GM18526 (cell line): Measurements from ENCODE around the gene GSN.
A peak's percentile ranks its signal among the peaks of the same experiment; 100 is the strongest.

Source experiments
- POLR2A ChIP-seq: IDR thresholded peaks from 3 replicates; pipeline ENCODE4 v1.6.1; 2011; ENCODE audit not compliant: insufficient read length; ENCODE audit errors: extremely low read depth

GSN gene

DNA sequence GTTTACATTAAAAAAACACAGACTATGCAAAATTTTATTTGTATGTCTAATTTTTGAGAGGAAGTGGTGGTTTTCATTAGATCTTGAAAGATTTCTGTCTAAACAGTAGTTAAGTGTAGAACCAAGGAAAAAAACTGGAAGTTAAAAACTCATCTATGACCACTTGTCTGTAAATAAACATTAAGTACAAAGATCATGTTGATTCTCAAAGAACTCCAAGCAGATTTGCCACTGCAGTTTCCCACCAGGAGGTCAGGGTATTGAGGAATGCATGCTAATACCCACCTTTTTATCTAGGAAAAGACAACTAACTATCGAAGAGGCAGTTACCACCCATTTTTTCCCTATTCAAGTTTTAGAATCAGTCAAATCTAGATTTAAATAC, 100.2 kb downstream of the GSN start:
- no peak for TF ChIP-seq POLR2A

DNA sequence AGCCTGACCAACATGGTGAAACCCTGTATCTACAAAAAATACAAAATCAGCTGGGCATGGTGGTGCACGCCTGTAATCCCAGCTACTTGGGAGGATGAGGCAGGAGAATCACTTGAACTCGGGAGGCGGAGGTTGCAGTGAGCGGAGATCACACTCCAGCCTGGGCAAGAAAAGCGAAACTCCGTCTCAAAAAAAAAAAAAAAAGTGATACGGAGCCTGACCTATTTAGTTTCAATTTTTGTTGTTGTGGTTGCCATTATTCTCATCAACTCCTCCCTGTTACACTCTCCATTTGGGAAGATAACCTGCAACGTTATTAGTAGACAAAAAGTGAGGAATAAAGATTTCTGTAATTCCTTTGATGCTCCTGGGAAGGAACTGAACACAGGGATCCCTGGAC, 100.8 kb downstream of the GSN start:
- no peak for TF ChIP-seq POLR2A

DNA sequence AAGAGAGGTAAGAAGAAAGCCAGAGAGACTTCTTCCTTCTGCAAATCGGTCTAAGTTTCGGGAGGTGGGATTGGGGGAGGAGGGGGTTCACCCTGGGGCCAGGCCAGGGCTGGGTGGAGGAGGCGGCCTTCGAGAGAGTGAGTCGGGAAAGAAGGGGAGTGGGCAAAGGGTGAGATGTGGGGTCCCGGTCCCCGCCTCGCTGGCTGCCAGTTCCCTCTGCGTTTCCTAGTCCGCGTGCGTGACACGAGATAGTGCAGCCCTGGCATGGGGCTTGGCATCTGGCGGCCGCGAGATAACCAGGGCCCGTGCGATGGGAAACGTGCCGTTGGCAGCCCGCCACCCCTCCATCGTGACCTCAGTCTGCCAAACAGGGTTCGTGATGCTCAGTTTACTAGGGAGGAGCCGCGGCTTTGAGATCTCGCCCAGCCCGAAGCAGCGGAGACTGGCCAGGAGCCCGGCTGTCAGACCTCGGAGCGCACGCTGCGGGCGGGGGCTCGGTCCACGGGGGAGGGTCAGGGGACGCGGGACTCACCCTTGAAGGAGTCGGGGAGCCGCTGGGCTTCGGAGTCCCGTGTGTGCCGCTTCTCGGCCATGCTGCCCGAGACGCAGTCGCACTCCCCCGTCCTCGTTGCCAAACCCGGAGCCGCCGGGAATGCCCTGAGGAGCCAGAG, 101.8 kb downstream of the GSN start, which contains the start of gene STOM:
STOM (minus strand) TSS at position 656 of the 671 bp plus-strand sequence; CDS start at position 593, 63 bp downstream.
- peak; percentile 77 for TF ChIP-seq POLR2A

DNA sequence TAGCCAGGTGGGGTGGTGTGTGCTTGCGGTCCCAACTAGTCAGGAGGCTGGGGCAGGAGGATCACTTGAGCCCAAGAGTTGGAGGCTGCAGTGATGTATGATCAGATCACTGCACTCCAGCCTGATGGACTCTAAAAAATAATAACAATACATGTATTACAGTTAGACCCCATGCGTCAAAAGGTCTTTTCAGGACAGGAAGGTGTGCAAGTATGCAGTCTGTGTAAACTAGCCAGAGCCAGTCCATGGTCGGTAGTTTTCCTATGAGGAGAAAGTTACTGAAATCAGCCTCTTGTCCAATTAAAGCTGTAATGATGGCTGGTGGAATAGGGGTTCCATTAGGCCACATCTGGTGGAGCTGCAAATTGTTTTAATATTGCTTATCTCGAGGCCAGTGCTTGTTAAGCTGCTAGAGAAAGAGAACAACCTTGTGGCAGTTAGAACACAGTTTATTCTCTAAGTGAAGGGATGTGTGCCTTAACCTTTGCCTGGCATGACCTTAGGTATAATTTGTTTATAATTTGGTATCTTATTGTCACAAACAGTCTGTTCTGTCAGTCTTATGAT, 103.6 kb downstream of the GSN start:
- no peak for TF ChIP-seq POLR2A

DNA sequence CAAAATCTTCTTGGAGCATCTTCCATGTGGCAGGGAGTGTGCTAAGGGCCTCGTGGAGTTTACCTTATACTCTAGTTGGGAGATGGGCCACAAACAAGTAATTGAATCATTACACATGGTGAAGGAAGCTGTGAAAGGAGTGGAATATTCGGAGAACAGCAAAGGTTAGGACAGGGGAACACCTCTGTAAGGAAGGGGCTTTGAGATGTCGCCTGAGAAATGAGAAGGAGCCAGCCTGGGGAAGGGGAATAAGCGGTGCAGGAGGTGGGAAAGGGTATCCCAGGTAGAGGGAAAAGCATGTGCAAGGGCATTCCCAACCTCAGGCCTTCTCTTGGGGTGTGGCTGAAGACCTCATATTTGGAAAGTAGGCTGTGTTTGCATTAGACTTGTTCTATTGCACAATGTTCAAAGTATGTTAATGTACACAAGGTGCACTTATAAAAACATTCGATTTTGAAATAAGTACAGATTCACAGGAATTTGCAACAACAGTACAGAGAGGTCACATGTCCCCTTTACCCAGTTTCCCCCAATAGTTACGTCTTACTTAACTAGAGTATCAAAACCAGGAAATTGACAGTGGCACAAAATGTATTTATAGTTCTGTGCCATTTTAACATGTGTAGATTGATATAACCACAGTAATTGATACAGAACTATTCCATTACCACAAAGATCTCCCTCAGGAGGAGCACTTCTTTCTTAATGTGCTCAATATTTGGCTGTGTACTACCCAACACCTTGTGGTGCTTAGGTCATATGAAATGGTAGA, 104.5 kb downstream of the GSN start:
- TF ChIP-seq POLR2A = no peak

DNA sequence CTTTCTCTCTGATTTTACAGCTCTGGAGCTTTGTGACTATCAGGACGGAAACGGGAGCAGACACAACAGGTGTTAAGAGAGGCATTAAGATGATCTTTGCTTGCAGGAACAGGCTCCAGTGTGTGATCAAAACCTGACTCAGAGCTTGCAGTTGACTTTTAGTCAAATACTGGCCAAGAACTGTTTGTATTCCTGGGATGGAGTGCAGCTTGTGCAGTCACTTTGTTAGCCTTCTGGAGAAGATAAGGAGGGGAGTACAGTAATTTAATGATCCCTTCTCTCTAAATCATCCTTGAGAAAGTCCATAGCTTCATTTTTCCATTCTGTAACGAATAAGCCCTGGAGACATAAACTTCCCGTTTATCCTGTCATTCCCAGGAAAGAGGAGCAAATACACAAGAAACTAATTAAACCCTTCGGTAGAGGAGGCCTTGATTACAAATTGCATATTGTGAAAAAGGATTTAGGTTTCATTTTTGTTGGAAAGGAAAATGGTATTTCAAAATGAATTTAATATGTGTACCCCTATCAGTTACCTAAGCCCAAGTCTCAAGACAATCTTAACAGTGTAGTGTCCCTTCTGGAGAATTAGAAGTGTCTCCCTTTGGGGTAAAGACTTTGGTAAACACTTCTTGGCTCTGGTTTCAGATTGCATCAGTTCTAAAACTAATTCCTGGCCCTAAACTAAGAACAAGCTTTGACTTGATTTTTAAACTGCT, 105.2 kb downstream of the GSN start:
- no peak for TF ChIP-seq POLR2A

DNA sequence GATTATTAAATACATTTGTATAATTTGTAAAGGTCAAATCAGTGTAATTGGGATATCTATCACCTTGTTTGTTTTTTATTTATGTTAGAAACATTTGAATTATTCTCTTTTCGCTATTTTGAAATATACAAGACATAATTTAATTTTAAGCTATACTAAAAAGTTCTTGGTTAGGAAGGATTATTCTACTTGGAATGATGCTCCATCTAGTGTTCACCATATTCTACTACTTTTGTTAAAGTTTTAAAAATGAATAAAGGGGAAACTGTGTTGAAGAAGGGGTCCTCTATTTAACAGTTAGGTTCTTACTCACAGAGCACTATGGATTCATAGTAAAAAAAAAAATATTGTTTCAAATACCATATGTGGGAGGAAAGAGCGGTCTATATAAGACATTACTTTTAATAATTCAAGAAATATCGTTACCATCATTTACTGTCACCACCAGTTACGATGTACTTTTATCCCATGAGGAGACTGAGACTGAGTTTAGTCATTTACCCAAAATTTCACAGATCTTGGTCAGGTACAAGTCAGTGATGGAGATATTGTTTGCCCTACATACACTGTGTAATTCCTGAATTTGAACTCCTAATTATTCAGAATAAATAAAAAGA, 108.4 kb downstream of the GSN start:
- no peak for TF ChIP-seq POLR2A

DNA sequence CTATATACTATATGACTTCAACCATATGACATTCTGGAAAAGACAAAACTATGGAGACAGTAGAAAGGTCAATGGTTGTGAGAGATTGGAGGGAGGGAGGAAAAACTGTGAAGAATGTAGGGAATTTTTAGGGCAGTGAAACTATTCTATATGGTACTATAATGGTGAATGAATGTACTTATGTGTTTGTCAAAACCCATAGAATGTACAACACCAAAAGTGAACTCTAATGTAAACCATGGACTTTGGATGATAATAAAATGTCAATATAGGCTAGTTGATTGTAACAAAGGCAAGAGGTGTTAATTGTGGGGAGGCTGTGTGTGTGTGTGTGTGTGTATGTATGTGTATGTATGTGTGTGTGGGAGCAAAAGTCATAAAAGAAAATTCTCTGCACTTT, 112.9 kb downstream of the GSN start:
- no peak for TF ChIP-seq POLR2A
